ENCODE data around the gene SRD5A3. TPM values are rescaled to one million over a fixed set of nuclear protein-coding genes. Genes with fewer than 3 reads are reported as not detected.
A peak's percentile ranks its signal among the peaks of the same experiment; 100 is the strongest.

The SRD5A3 gene
- total RNA-seq, 4 donors from 2014 or later: 1.6 to 6.0 (median 4.8) TPM

- no peak overlapping the region for H3K27ac ChIP-seq
- ATAC-seq: no peak
- WGBS, 2 donors (ENCODE audit: low coverage in 1 of 2): 100% methylated on average over 2 to 4 of the region's 7 CpGs
These were observed 19.3 kb downstream of the SRD5A3 start for GRCh38 chr4:55365345-55365728.

DNA sequence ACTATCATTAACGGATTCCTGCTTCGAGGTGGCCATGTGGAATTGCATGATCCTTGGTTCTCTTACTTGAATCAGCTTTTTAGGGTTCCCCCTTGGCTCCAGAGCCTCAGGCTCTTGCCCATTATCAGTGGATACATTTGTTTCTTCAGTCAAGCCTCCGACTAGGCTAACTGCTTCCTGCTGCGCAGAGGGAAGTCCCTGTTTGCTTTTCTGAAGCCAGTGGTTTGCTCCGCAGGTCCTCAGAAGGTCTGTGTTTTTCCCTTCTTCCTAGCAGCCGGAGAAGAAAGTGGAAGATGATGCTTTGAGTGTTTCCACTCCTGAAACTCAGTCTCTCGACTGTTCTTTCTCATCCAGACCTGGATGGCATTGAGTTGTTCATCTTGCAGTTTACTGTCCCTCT lies 20.6 kb downstream of the SRD5A3 start:
- peaks cover 0 to 32% of the 10 kb centered on the region in 2 donors for H3K36me3 ChIP-seq
- no peaks in the 10 kb centered on the region for H3K9me3 ChIP-seq
- no peak overlapping the region for H3K4me3 ChIP-seq
- no peak overlapping the region for H3K27ac ChIP-seq
- WGBS, 2 donors (ENCODE audit: low coverage in 1 of 2): 89% methylated on average over 6 to 7 of the region's 7 CpGs
- H3K27me3 ChIP-seq: no peaks in the 10 kb centered on the region
- no peak for ATAC-seq
- TF ChIP-seq POLR2AphosphoS5 (IDR thresholded peaks at IDR 0.05) (no peak), EP300 (IDR thresholded peaks at IDR 0.05) (no peak), POLR2A (IDR thresholded peaks at IDR 0.05) (no peak)
- TF ChIP-seq, protein P1, sequence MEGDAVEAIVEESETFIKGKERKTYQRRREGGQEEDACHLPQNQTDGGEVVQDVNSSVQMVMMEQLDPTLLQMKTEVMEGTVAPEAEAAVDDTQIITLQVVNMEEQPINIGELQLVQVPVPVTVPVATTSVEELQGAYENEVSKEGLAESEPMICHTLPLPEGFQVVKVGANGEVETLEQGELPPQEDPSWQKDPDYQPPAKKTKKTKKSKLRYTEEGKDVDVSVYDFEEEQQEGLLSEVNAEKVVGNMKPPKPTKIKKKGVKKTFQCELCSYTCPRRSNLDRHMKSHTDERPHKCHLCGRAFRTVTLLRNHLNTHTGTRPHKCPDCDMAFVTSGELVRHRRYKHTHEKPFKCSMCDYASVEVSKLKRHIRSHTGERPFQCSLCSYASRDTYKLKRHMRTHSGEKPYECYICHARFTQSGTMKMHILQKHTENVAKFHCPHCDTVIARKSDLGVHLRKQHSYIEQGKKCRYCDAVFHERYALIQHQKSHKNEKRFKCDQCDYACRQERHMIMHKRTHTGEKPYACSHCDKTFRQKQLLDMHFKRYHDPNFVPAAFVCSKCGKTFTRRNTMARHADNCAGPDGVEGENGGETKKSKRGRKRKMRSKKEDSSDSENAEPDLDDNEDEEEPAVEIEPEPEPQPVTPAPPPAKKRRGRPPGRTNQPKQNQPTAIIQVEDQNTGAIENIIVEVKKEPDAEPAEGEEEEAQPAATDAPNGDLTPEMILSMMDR (IDR thresholded peaks at IDR 0.05): no peak
- peaks cover 0 to 8% (median 0%) of the 10 kb centered on the region in 3 donors for H3K4me1 ChIP-seq

More at GRCh38 chr4:55365345-55365728, 19.3 kb downstream of the SRD5A3 start:
- no peaks in the 10 kb centered on the region for H3K9me3 ChIP-seq
- H3K36me3 ChIP-seq: peaks cover 0 to 27% of the 10 kb centered on the region in 2 donors
- no peaks in the 10 kb centered on the region for H3K27me3 ChIP-seq
- peaks cover 0 to 8% (median 0%) of the 10 kb centered on the region in 3 donors for H3K4me1 ChIP-seq
- no peak overlapping the region for H3K4me3 ChIP-seq
- TF ChIP-seq POLR2A (IDR thresholded peaks at IDR 0.05): no peak
- TF ChIP-seq, protein P1 (IDR thresholded peaks at IDR 0.05): no peak
- no peak for TF ChIP-seq POLR2AphosphoS5 (IDR thresholded peaks at IDR 0.05)
- no peak for TF ChIP-seq EP300 (IDR thresholded peaks at IDR 0.05)

DNA sequence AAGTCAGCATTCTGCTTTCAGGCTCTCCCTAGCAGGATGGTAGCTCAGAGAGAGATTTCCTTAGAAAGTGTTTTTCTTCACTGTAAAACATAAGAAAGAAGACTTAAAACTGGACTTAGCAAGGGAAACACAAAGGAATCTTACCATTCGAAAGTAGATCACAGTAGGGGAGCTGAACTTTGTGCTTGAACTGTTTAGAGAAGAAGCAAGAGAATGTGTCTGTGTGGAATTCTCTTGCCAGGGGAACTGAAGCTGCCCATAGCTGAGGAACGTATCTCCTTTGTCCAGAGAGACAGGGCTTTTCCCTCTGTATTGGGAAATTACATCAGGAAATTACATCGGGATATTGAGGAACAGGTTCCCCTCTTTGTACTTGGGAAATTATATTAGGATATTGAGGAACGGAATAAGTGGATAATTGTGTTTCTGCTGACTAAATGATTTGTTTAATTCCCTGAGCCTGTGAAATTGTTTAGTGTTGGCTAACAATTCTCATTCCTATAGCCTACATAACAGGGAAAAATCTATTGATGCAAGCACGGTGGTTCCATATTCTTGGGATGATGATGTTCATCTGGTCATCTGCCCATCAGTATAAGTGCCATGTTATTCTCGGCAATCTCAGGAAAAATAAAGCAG lies 21.2 kb downstream of the SRD5A3 start:
- no peak for ATAC-seq
- Histone ChIP-seq H3K27ac (peak overlapping the region in 1 of 4 donors; percentile 43), H3K9me3 (no peaks in the 10 kb centered on the region), H3K4me1 (peaks cover 0 to 8% (median 0%) of the 10 kb centered on the region in 3 donors), H3K36me3 (peaks cover 0 to 32% of the 10 kb centered on the region in 2 donors), H3K27me3 (no peaks in the 10 kb centered on the region), H3K4me3 (no peak overlapping the region)
- no peak for TF ChIP-seq POLR2AphosphoS5 (IDR thresholded peaks at IDR 0.05)
- TF ChIP-seq, protein P1 (IDR thresholded peaks at IDR 0.05): no peak
- no peak for TF ChIP-seq POLR2A (IDR thresholded peaks at IDR 0.05)
- TF ChIP-seq EP300 (IDR thresholded peaks at IDR 0.05): no peak
- 71 to 72% methylated on average over 6 of the region's 6 CpGs for WGBS, 2 donors (ENCODE audit: low coverage in 1 of 2)

DNA sequence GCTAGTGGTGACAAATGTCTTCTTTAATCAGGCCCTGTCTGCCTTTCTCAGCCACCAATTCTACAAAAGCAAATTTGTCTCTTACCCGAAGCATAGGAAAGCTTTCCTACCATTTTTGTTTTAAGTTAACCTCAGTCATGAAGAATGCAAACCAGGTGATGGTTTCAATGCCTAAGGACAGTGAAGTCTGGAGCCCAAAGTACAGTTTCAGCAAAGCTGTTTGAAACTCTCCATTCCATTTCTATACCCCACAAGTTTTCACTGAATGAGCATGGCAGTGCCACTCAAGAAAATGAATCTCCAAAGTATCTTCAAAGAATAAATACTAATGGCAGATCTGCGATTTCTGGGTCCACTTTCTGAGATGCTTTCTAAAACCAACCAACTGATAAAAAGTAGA lies 23.9 kb downstream of the SRD5A3 start:
- WGBS, 2 donors (ENCODE audit: low coverage in 1 of 2): 94% methylated on average over 2 of the region's 2 CpGs; no CpG with 5 or more reads in 1 of the 2 donors
- no peak for ATAC-seq
- no peak for TF ChIP-seq POLR2A (IDR thresholded peaks at IDR 0.05)
- TF ChIP-seq EP300 (IDR thresholded peaks at IDR 0.05): no peak
- TF ChIP-seq, protein P1 (IDR thresholded peaks at IDR 0.05): no peak
- TF ChIP-seq POLR2AphosphoS5 (IDR thresholded peaks at IDR 0.05): no peak
- Histone ChIP-seq H3K4me1 (no peaks in the 10 kb centered on the region), H3K9me3 (no peaks in the 10 kb centered on the region), H3K36me3 (peaks cover 0 to 26% of the 10 kb centered on the region in 2 donors), H3K27ac (no peak overlapping the region), H3K27me3 (no peaks in the 10 kb centered on the region), H3K4me3 (no peak overlapping the region)

DNA sequence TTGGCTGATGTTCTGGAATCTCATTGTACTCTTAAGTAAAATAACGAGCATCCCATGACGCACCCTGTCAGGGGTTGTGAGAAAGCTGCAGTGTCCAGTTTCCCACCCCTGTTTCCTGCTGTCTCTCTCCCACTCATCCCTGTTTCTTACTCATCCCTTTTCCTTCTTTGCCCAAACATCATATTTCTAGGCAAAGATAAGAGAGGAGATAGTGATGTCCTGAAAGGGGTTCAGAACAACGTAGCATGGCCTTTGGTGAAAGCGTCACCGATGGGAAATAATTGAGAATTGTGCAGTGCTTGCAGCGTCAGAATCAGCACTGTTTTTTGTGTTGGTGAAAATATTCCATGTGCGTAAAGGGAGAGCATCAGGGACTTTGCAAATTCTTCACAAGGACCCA lies 26.2 kb downstream of the SRD5A3 start:
- WGBS, 2 donors (ENCODE audit: low coverage in 1 of 2): 79 to 100% methylated on average over 1 to 7 of the region's 7 CpGs
- ATAC-seq: no peak
- Histone ChIP-seq H3K36me3 (peaks cover 0 to 22% of the 10 kb centered on the region in 2 donors), H3K27me3 (no peaks in the 10 kb centered on the region), H3K9me3 (no peaks in the 10 kb centered on the region), H3K4me3 (no peak overlapping the region), H3K4me1 (no peaks in the 10 kb centered on the region), H3K27ac (no peak overlapping the region)
- TF ChIP-seq, protein P1 (IDR thresholded peaks at IDR 0.05): no peak
- TF ChIP-seq POLR2AphosphoS5 (IDR thresholded peaks at IDR 0.05) (no peak), POLR2A (IDR thresholded peaks at IDR 0.05) (no peak), EP300 (IDR thresholded peaks at IDR 0.05) (no peak)

Measured in gastroesophageal sphincter (tissue), 4 donors.